ENCODE measurements around the gene NNAT.

DNA sequence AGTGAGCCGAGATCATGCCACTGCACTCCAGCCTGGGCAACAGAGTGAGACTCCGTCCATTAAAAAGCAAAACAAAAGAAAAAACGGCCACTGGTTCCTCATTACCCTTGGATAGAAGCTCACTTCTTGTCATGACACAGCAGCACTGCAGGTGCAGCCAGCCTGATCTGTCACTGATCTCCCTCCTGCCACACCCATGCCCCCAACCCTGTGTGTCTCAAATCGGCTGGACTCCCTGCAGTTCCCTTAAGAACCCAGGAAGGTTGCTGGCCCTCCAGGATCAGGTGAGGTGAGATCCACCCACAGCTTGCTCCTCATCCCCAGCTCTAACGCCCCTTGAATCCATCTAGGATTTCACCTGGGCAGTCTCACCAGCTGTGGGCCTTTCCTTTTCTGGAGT is 26.3 kb upstream of the NNAT start:
- TF ChIP-seq CHD2 (IDR thresholded peaks at IDR 0.05; ENCODE audit: low read length) = no peak
- no peak for TF ChIP-seq POLR2A (IDR thresholded peaks at IDR 0.05; ENCODE audit: control extremely low read depth in 1 of 2, low read depth in 2 of 2, low read length in 2 of 2)
- TF ChIP-seq, protein P1, sequence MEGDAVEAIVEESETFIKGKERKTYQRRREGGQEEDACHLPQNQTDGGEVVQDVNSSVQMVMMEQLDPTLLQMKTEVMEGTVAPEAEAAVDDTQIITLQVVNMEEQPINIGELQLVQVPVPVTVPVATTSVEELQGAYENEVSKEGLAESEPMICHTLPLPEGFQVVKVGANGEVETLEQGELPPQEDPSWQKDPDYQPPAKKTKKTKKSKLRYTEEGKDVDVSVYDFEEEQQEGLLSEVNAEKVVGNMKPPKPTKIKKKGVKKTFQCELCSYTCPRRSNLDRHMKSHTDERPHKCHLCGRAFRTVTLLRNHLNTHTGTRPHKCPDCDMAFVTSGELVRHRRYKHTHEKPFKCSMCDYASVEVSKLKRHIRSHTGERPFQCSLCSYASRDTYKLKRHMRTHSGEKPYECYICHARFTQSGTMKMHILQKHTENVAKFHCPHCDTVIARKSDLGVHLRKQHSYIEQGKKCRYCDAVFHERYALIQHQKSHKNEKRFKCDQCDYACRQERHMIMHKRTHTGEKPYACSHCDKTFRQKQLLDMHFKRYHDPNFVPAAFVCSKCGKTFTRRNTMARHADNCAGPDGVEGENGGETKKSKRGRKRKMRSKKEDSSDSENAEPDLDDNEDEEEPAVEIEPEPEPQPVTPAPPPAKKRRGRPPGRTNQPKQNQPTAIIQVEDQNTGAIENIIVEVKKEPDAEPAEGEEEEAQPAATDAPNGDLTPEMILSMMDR (IDR thresholded peaks at IDR 0.05; ENCODE audit: control extremely low read depth in 1 of 3, insufficient read depth in 1 of 3, low read depth in 1 of 3, low read length in 3 of 3) = no peak
- no peak for TF ChIP-seq PHF8 (conservative IDR thresholded peaks at IDR 0.05; ENCODE audit: low read depth, low read length)
- TF ChIP-seq CBX5 (IDR thresholded peaks at IDR 0.05; ENCODE audit: low read depth, low read length) = no peak
- TF ChIP-seq TAF1 (IDR thresholded peaks at IDR 0.05; ENCODE audit: low read depth, low read length) = no peak
- TF ChIP-seq RXRA (IDR thresholded peaks at IDR 0.05; ENCODE audit: insufficient read depth, low read depth, low read length) = no peak
- no peak for TF ChIP-seq RAD21 (IDR thresholded peaks at IDR 0.05 in 1 of 2, conservative IDR thresholded peaks at IDR 0.05 in 1 of 2; ENCODE audit: low read depth in 2 of 2, low read length in 2 of 2)
